ENCODE results near the gene RAPGEF1. TPM values are rescaled to one million over a fixed set of nuclear protein-coding genes. Genes with fewer than 3 reads are reported as not detected.

RAPGEF1 gene
- total RNA-seq, 1 donor from 2014 or later = 33.3 TPM

DNA sequence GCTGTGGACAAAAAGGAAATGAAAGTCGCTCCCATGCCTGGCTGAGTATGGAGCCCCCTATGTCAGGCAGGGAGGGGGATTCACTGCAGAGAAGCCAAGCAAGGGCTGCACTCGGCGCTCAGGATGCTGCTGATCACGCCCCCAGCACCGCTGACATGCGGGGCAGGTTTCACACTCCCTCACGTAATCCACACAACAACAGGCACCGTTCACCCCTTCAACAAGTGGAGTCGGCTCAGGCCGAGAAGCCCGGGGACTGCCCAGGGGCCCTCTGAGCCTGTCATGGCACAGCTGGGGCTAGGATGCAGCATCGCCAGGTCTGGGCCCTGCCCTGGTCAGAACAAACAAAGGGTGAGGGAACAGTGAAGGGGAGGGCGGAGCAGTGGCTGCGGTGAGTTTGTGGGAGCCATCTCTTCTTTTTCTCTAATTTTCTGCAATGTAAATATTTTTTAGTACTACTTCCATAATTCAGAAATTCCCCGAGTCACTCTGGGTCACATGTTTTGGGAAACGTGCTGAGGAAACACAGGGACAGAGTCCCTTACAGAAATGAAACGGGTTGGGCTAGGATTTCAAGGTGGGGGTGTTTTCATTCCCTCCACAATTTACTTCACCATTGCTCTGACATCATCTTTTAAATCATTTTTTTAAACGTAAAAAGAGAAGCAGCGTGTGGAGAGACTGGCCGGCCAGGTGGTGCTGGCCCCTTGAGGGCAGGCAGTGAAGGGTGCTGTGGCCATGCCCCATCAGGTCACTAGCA lies 144.8 kb downstream of the RAPGEF1 start:
- Mint-ChIP-seq H3K27ac (no peak overlapping the region), H3K4me1 (no peaks in the 10 kb centered on the region), H3K9me3 (no peaks in the 10 kb centered on the region), H3K36me3 (peaks cover 17% of the 10 kb centered on the region), H3K4me3 (no peak overlapping the region), H3K27me3 (ENCODE audit: insufficient read depth, low read depth) (no peaks in the 10 kb centered on the region)
- H3F3A ChIP-seq (ENCODE audit: low read depth) = no peaks in the 10 kb centered on the region
- no peak overlapping the region for H2AFZ ChIP-seq (replicated peaks)
- no peak for DNase-seq (ENCODE audit: low spot score)
- no peaks in the 10 kb centered on the region for H3K36me3 ChIP-seq
- H4K20me1 ChIP-seq (ENCODE audit: low read depth) = no peaks in the 10 kb centered on the region
- H3K4me3 ChIP-seq = no peak overlapping the region
- H3K4me2 ChIP-seq = no peak overlapping the region
- H3K9ac ChIP-seq = no peak overlapping the region
- no peaks in the 10 kb centered on the region for H3K9me3 ChIP-seq (ENCODE audit: low read depth)
- no peaks in the 10 kb centered on the region for H3K27me3 ChIP-seq
- no peaks in the 10 kb centered on the region for H3K4me1 ChIP-seq
- TF ChIP-seq EZH2phosphoT487 (IDR thresholded peaks at IDR 0.05) (no peak), EZH2 (IDR thresholded peaks at IDR 0.05) (no peak)
- TF ChIP-seq, protein P1, sequence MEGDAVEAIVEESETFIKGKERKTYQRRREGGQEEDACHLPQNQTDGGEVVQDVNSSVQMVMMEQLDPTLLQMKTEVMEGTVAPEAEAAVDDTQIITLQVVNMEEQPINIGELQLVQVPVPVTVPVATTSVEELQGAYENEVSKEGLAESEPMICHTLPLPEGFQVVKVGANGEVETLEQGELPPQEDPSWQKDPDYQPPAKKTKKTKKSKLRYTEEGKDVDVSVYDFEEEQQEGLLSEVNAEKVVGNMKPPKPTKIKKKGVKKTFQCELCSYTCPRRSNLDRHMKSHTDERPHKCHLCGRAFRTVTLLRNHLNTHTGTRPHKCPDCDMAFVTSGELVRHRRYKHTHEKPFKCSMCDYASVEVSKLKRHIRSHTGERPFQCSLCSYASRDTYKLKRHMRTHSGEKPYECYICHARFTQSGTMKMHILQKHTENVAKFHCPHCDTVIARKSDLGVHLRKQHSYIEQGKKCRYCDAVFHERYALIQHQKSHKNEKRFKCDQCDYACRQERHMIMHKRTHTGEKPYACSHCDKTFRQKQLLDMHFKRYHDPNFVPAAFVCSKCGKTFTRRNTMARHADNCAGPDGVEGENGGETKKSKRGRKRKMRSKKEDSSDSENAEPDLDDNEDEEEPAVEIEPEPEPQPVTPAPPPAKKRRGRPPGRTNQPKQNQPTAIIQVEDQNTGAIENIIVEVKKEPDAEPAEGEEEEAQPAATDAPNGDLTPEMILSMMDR (IDR thresholded peaks at IDR 0.05) = no peak
- H3K27ac ChIP-seq = no peak overlapping the region
- H3K79me2 ChIP-seq (ENCODE audit: low read depth) = no peaks in the 10 kb centered on the region

DNA sequence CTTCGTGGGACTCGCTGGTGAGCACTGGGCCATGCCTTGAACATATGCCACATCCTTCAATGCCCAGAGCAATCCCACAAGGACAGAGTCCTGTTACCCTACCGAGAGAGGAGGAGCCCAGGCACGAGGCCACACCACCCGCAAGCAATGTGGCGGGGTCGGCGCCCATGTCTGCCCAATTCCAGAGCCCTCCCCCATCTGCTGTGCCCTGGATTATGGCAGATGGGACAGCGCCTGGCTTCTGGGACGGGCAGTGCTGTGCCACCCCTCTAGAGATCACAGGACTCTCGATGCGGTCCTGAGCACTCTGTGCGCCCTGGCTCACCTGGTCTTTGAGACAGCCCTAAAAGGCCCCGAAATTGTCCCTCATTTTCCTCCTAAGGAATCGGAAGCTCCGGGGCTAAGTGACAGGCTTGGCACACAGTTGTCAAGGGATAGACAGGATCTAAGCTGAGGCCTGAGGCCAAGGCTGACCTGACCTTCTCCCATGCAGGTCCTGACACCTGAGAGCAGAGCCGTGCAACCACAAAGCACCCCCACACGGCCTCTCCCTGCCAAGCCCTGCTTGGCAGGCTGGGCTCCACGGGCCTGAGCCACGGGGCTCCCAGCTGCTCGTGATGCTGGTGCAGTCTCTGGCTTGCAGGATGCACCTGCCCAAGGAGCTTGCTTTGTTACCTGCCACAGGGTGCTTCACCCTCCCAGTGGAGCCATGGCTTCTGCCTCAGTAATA lies 145.8 kb downstream of the RAPGEF1 start:
- Mint-ChIP-seq H3K4me1 (no peaks in the 10 kb centered on the region), H3K36me3 (peaks cover 15% of the 10 kb centered on the region), H3K27ac (no peak overlapping the region), H3K27me3 (ENCODE audit: insufficient read depth, low read depth) (peaks cover 5% of the 10 kb centered on the region), H3K4me3 (no peak overlapping the region), H3K9me3 (no peaks in the 10 kb centered on the region)
- Histone ChIP-seq H2AFZ (replicated peaks) (no peak overlapping the region), H3F3A (ENCODE audit: low read depth) (no peaks in the 10 kb centered on the region), H3K4me1 (no peaks in the 10 kb centered on the region), H3K27ac (no peak overlapping the region), H3K36me3 (no peaks in the 10 kb centered on the region), H3K9ac (no peak overlapping the region), H4K20me1 (ENCODE audit: low read depth) (no peaks in the 10 kb centered on the region), H3K4me2 (no peak overlapping the region), H3K79me2 (ENCODE audit: low read depth) (no peaks in the 10 kb centered on the region), H3K4me3 (no peak overlapping the region), H3K27me3 (no peaks in the 10 kb centered on the region), H3K9me3 (ENCODE audit: low read depth) (no peaks in the 10 kb centered on the region)
- TF ChIP-seq EZH2phosphoT487 (IDR thresholded peaks at IDR 0.05) (no peak), EZH2 (IDR thresholded peaks at IDR 0.05) (no peak)
- TF ChIP-seq, protein P1 (IDR thresholded peaks at IDR 0.05) = no peak
- no peak for DNase-seq (ENCODE audit: low spot score)

DNA sequence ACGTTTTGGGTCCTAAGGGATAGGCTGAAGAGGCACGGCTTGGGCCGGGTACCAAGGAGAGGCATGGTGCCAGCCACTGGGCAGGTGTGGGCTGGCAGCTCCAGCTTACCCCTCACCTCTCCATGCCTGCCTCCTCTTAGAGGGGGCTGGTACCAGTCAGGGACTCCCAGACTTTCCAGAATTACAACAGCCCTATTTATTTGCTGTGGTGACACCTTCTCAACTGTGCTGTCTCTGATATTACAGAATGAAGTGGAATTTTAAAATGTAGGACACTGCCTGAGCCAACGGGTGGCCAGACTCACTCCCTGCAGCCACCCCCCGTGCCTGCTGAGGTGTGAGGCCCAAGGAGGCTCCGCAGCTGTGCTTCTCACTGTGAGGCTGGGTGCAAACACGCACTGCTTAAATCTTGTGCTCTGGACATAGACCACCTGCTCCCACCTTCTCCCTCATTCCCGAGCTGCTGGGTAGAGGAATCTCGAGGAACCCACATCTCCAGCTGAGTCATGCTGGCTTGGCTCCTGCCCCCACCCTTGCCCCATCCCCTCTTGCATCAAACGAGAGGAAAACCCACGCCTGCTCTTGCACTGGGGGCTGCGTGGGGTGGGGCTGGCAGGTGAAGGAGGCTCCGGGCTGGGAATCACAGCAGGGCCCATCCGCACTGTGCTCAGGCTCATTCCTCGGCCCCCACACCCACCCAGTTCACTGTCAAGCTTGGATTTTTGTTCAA lies 146.6 kb downstream of the RAPGEF1 start:
- H3K79me2 ChIP-seq (ENCODE audit: low read depth) = no peaks in the 10 kb centered on the region
- H3K9ac ChIP-seq = no peak overlapping the region
- H3K9me3 ChIP-seq (ENCODE audit: low read depth) = no peaks in the 10 kb centered on the region
- H4K20me1 ChIP-seq (ENCODE audit: low read depth) = no peaks in the 10 kb centered on the region
- TF ChIP-seq EZH2phosphoT487 (IDR thresholded peaks at IDR 0.05) = no peak
- TF ChIP-seq EZH2 (IDR thresholded peaks at IDR 0.05) = no peak
- TF ChIP-seq, protein P1 (IDR thresholded peaks at IDR 0.05) = no peak
- Mint-ChIP-seq H3K4me3 (no peak overlapping the region), H3K4me1 (no peaks in the 10 kb centered on the region), H3K27me3 (ENCODE audit: insufficient read depth, low read depth) (peaks cover 5% of the 10 kb centered on the region), H3K36me3 (peaks cover 18% of the 10 kb centered on the region), H3K27ac (no peak overlapping the region), H3K9me3 (no peaks in the 10 kb centered on the region)
- H3K27ac ChIP-seq = no peak overlapping the region
- H2AFZ ChIP-seq (replicated peaks) = no peak overlapping the region
- H3K4me1 ChIP-seq = no peaks in the 10 kb centered on the region
- no peak overlapping the region for H3K4me3 ChIP-seq
- H3K36me3 ChIP-seq = no peaks in the 10 kb centered on the region
- DNase-seq (ENCODE audit: low spot score) = no peak
- H3K4me2 ChIP-seq = no peak overlapping the region
- H3K27me3 ChIP-seq = no peaks in the 10 kb centered on the region
- H3F3A ChIP-seq (ENCODE audit: low read depth) = no peaks in the 10 kb centered on the region
